Measurements from ENCODE around the gene INTS3.
"Not testable (repeated sequence)": the region's sequence is repeated elsewhere in the genome, so short reads cannot be mapped to it uniquely, and the experiment has no call there.

INTS3 gene

GRCh38 chr1:153754266-153754665, 26.4 kb downstream of the INTS3 start:
- no peak for DNase-seq

GRCh38 chr1:153760440-153760839, 32.6 kb downstream of the INTS3 start:
- DNase-seq: no peak

- DNase-seq: no peak
These were observed 35.7 kb downstream of the INTS3 start for GRCh38 chr1:153763365-153764225.

GRCh38 chr1:153764310-153764709, 36.5 kb downstream of the INTS3 start:
- DNase-seq: no peak

GRCh38 chr1:153766663-153767062, 38.8 kb downstream of the INTS3 start:
- DNase-seq: not testable (repeated sequence)

GRCh38 chr1:153767519-153767918, 39.7 kb downstream of the INTS3 start:
- no peak for DNase-seq

GRCh38 chr1:153768316-153769181, 40.7 kb downstream of the INTS3 start:
- no peak for DNase-seq

GRCh38 chr1:153769221-153769620, 41.4 kb downstream of the INTS3 start:
- DNase-seq: no peak

DNA sequence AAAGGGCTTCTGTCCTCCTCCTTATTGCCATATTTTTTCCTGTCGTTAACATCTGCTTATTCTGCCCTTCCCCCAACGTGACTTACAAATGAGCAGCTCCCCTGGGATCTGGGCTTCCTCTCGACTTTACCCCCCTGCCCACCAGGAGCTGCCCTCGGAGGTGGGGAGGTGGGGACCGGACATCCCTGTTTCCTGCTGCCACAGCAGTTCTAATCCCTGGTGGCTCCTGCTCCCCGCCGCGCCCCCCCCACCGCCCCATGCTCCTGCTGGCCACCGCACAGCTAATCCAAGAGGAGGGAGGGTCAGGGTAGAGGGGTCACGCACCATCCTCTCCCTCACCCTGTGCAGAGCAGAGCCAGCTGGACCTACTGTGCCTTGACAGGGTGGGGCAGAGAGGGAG, 42.9 kb downstream of the INTS3 start:
- no peak for DNase-seq

- DNase-seq: no peak
These were observed 43.4 kb downstream of the INTS3 start for GRCh38 chr1:153771261-153771660.

- no peak for DNase-seq
These were observed 44.2 kb downstream of the INTS3 start for GRCh38 chr1:153771841-153772593.

- no peak for DNase-seq
These were observed 45.5 kb downstream of the INTS3 start for GRCh38 chr1:153773096-153773921.

DNA sequence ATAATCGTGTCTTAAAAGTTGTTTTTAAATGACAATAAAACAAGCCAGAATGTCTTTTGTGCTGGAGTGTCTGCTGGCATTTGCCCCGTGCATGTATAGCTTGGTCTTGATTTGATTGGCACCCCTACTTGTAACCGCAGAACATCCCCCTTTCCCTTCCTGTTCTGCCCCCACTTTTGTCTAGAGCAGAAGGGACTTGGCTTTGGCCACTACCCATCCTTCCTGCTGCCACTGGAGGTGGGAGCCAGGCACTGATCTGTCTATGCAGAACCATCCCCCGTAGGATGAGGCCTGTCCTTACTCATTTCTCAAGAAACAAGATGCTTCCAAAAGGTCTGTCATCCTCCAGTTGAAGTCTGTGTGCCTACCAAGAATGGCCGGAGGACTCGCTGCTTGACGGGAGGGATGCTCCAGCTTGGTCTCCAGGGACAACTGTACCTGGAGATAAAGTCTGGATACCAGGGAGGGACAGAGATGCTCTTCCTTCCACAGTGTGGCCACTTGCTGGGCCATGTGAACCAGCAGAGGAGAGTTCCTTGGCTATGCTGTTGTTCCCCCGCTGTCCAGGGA, 46.3 kb downstream of the INTS3 start:
- no peak for DNase-seq

- no peak for DNase-seq
These were observed 47.1 kb downstream of the INTS3 start, which contains the start of gene SLC27A3 for GRCh38 chr1:153774780-153775457. SLC27A3 (plus strand) TSS chr1:153775407; CDS start chr1:153775498, 91 bp downstream.

GRCh38 chr1:153775458-153776327, 47.8 kb downstream of the INTS3 start:
- DNase-seq: peak; percentile 67

GRCh38 chr1:153776352-153776751, 48.5 kb downstream of the INTS3 start:
- DNase-seq: no peak

DNA sequence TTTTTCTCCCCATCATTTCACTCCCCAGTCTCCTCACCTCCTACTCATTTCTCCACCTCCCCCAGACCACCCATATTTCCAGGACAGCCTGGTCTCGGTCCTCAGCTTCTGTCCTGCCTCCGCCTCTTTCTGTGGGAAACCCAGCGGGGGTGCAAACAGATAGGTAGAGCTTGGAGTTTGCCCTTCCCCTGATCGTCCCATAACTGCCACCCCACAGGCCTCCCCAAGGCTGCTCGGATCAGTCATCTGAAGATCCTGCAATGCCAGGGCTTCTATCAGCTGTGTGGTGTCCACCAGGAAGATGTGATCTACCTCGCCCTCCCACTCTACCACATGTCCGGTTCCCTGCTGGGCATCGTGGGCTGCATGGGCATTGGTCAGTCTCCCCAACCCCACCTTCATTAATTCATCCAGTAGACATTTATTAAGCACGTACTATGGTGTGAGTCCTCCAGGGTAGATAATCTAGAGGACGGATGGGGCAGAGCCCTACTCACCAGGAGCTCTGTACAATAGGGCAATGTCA, 49.1 kb downstream of the INTS3 start:
- DNase-seq: no peak

GRCh38 chr1:153777648-153778047, 49.8 kb downstream of the INTS3 start:
- no peak for DNase-seq

GRCh38 chr1:153778051-153778823, 50.4 kb downstream of the INTS3 start:
- DNase-seq: no peak

Measured in CD4-positive, alpha-beta T cell treated with Interleukin-21 for 1 hour (primary cell).